Limb (tissue), 2 donors: ENCODE data around the gene CNTNAP2.
"Not testable (repeated sequence)": the region's sequence is repeated elsewhere in the genome, so short reads cannot be mapped to it uniquely, and the experiment has no call there.

Experiments used
- DNase-seq, 2 donors: peaks; one replicate each; pipeline ENCODE4 v3.0.0-alpha.2; 2016; ENCODE audit errors: extremely low spot score in 2 of 2

The CNTNAP2 gene

DNA sequence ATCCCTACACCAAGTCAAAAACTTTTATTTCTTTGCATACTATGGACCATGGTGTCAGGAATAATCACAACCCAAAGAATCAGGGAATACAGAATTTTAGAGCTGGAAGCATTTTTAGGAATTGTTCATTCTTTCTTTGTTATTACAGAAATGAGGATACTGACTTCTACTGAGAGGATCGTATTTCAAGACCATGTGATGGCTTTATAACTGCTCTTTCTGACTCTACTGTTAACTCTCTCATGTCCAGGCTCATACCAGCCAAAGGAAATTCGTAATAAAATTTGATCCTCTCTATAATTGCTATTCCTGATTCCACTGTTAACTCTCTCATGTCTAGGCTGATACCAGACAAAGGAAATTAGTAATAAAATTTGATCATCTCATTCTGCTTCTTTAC, 1423.1 kb downstream of the CNTNAP2 start:
- no peak for DNase-seq

- DNase-seq, result no peak
Observed at GRCh38 chr7:147540743-147541142, 1424.1 kb downstream of the CNTNAP2 start.

DNA sequence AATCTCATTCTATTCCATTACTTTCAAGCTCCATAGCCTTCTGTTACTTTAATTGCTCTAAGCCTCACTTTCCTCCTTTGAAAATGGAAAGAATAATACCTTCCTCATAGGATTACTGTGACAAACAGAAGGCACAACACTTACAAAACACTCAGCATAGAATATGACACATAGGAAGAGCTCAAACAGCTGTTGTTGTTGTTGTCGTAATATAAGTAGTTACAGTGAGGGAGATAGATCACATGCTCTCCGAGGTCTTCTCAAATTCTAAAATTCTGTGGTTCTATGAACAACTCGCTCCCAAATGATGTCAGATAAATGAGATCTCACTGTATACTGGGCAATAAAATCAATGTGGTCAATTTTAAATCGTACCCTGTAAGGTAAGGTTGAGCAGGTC, 1424.7 kb downstream of the CNTNAP2 start:
- no peak for DNase-seq

DNA sequence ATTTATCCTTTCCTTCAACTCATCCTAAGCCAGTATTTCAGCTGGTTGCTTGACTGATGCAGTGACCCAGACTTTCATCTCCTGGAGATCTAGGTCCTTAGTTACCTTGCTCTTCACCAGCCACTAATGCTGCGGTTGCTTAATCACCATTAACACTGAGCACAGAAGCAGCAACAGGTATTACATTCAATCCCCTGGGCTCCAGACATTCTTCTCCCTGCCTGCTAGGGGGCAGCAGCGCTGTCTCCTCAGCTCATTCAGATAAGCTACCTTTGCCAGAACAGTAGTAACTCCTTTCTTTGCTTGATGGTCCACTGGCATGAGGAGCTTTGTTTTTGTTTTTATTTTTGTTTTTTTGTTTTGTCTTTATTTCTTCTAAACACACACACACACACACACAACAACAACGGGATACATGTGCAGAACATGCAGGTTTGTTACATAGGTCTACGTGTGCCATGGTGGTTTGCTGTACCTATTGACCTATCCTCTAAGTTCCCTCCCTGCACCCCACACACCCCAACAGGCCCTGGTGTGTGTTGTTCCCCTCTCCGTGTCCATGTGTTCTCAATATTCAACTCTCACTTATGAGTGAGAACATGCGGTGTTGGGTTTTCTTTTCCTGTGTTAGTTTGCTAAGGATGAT, 1430.8 kb downstream of the CNTNAP2 start:
- DNase-seq, result no peak

DNA sequence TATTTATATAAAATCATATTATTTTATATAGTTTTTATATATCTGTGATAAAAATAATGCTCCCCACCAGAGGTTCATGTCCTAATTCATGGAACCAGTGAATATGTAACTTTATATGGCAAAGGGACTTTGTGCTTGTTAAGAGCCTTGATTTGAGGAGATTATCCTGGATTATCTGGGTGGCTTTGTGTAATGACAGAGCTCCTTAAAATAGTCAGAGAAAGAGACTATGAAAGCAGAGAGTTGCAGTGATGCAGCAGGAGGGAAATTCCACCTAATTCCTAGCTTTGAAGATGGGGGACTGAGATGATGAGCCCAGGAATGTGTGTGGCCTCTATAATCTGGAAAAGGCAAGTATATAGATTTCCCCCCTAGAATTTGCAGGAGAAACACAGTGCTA, 1439.7 kb downstream of the CNTNAP2 start:
- no peak for DNase-seq

DNA sequence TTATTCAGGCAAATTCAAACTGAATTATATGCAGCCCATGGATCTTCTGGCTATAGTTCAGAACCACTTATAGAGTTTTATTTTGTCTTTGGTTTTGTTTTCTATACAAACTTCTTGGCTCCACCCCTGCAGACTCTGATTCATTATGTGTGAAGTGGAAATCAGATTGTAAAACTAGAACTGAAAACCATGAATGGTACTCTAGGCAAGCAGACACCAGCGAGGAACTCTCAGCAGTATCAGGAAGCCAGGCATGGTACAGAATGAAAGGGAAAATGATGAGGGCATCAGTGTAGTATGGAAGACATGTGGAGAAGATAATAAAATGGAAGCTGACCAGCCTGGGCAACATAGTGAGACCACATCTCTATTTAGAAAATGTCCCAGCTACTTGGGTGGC, 1447.1 kb downstream of the CNTNAP2 start:
- DNase-seq, result no peak

GRCh38 chr7:147564786-147565476, 1448.3 kb downstream of the CNTNAP2 start:
- DNase-seq, result no peak

DNA sequence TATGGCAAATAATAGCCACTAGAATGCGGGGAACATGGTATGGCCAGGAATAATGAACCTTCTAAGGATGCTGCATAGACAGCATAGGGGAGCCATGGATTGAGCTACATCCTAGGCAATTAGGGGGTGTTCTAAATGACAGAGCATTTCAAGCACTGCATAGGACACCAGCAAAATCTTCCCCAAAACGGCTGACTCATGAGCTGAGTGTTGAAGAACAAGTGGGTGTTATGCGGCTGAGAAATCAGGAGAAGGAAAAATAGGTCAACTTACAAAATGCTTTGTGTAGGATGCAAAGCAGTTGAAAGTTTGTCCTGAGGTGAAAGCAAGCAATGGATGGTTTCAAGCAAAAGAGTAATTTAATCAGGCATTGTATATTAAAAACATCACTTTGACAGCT, 1450.4 kb downstream of the CNTNAP2 start:
- no peak for DNase-seq

DNA sequence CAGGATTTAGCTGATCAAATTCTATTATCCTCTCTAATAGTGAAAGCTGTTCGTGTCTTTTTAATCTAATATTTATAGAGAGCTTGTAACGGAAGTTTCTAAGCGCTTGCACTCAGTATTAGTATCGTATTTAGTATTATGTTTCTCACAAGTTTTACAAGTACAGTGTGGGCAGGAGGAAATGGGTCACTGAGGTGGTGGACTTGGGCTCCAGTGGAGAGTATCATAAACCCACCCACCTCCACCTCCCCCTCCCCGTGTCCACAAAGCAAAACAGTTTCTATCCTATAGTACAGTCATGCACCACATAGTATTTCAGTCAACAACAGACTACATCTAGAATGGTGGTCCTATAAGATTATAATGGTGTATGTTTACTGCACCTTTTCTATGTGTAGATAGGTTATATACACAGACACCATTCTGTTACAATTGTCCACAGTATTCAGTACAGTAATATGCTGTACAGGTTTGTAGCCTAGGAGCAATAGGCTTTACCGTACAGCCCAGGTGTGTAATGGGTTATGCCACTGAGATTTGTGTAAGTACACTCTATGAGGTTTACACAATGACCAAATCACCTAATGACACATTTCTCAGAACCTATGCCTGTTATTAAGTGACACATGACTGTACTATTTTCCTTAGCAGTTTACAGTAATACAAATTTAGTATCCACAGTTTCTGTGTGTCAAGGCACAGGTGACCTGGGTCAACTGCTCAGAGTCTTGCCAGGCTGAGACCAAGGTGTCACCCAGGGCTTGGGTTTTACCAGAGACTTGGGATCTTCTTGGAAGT, 1452.7 kb downstream of the CNTNAP2 start:
- no peak for DNase-seq

DNA sequence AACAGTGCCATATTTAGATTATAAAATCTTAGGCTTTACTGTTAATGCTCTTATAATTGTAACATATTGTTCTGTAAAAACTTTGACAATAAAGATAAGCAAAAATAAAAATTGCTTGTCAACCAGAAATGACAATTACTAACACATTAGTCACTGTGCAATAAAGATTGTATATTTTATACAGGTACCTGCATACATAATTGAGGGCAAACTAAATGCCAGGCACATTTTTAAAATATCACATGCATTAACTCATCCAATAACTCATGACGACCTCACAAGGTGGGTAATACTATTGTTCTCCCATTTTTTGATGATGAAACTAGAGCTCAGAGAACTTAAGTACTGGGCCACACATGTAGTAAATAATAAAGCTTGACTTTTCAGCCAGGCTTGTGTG, 1453.8 kb downstream of the CNTNAP2 start:
- no peak for DNase-seq

DNA sequence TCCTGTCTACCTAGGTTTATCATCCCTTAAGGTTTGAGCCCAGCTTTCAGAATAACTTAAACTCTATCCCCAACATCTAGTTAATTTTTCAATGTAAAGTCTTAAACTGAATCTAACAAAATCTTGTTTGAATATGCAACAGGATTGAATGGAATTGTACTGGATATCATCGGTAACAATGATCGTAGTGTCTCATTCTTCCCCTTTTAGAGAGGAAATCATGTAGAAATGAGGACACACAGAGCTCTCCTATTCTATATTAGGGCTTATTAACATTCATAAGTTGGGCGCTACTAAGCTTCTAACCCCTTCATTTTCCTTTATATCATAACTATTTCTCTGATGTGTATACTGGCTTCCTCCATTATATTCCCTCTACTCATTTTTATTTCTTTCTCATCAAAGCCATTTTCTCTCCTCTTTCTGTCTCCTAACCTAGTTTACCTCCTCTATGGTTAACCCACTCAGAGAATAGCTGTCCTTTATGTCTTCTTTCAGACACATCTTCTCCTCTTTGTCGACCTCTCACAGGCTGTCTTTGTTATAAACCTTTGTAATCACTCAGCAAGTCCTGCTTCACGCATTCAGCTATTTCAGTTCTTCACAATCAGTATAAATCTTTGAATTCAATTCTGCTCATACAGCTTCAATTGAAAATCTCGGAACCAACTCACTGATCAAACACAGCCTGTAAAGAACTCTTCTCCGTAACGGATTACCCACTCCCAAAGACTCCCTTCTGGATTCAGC, 1455.0 kb downstream of the CNTNAP2 start:
- no peak for DNase-seq

DNA sequence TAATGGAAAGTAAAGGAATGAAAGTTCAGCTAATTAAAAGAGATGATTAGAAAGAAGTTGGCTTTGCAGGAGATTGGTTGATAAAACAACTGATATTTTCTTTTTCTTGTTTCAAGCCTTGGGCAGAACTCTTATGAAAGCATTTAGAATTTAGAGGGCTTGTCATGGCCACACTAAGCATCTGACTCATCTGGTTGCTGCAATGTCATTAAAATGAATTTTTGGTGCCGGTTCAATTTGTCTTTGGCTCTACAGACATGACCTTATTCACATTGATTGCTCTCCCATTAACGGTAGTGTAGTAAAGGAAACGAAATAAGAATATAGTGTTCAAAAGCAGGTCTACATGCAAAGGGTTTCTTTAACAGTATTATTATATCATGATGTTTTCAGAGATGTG, 1461.6 kb downstream of the CNTNAP2 start:
- DNase-seq, result no peak

DNA sequence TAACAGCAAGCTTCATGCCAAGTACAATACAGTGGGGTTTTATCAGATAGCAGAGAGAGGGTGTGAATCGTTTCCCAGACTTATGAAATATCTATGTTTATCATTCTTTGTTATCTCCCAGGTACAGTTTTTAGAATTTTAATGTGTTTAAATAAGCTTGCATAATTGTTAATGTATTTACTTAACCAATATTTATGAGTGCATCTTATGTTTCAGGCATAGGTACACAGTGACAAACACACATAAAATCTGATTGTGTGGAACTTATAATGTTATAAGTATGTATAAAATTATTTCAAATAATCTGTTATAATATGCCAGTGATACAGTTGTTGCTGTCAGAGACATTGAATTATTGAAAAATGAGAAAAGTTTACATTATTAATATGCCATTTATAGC, 1462.5 kb downstream of the CNTNAP2 start:
- DNase-seq, result no peak

DNA sequence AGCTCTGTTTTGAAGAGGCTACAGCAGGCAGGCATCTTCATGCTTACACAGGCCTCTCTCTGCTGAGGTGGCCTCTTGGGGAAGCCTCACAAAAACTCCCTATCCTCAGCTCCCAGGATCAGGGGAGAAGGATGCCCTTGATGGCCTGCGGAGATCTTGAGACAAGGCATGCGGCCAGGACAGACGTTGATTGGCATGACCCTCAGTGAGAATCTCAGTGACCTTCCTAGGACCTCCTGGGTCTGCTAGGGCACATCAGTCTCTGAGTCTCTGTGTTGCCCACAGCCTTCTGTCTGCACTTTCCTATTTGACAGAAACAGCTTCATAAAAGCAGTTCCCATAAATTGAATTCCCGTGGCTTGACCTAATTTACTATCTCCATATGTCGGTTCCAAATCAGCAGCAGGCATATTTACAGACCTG, 1468.2 kb downstream of the CNTNAP2 start:
- DNase-seq, result no peak

- DNase-seq, result no peak
Observed at GRCh38 chr7:147586110-147586509, 1469.5 kb downstream of the CNTNAP2 start.

GRCh38 chr7:147586526-147586925, 1469.9 kb downstream of the CNTNAP2 start:
- DNase-seq, result no peak

GRCh38 chr7:147593271-147594057, 1476.9 kb downstream of the CNTNAP2 start:
- DNase-seq, result no peak

GRCh38 chr7:147595042-147595441, 1478.4 kb downstream of the CNTNAP2 start:
- no peak for DNase-seq

DNA sequence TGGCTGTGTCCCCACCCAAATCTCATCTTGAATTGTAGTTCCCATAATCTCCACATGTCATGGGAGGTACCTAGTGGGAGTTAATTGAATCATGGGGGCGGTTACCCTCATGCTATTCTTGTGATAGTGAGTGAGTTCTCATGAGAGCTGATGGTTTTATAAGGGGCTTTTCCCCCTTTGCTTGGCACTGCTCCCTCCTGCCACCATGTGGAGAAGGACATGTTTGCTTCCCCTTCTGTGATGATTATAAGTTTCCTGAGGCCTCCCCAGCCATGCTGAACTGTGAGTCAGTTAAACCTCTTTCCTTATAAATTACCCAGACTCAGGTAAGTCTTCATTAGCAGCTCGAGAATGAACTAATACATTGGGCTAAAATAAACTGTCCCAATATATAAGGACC, 1482.1 kb downstream of the CNTNAP2 start:
- DNase-seq, result not testable (repeated sequence)

- no peak for DNase-seq
Observed at GRCh38 chr7:147605323-147605722, 1488.7 kb downstream of the CNTNAP2 start.
